C4-2B (cell line): Measurements from ENCODE around the gene TCN1.
"Not testable (repeated sequence)": the region's sequence is repeated elsewhere in the genome, so short reads cannot be mapped to it uniquely, and the experiment has no call there.

Source experiments
- H3K27ac ChIP-seq: fragments of 450-650 bp; 2 replicates; pipeline ENCODE4 v1.5.1; 2017
- ZFX ChIP-seq: fragments of 450-650 bp; IDR thresholded peaks from 2 replicates; pipeline ENCODE4 v1.6.1; 2017
- TF ChIP-seq, protein P1 (sequence below): fragments of 450-650 bp; conservative IDR thresholded peaks from 2 replicates; pipeline ENCODE4 v1.5.1; 2017; ENCODE audit warnings: mild to moderate bottlenecking

The TCN1 gene, protein sequence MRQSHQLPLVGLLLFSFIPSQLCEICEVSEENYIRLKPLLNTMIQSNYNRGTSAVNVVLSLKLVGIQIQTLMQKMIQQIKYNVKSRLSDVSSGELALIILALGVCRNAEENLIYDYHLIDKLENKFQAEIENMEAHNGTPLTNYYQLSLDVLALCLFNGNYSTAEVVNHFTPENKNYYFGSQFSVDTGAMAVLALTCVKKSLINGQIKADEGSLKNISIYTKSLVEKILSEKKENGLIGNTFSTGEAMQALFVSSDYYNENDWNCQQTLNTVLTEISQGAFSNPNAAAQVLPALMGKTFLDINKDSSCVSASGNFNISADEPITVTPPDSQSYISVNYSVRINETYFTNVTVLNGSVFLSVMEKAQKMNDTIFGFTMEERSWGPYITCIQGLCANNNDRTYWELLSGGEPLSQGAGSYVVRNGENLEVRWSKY

DNA sequence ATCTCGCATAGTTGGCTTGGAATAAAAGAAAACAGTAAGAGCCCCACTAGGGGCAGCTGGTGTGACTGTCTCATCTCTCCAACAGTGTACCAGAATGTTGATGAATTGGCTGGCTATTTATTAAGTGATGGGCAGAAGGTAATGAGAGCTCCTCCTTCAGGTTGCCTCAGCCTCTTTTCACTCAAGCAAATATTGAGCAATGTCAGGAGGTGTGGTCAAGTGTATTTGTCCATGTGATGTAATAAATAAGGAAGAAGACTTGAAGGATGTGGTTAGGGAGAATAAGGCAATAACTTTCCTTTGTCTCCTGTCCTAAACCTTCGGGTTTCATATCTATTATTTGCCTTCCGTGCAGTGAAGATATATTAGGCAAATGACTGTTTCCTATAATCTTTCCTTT is at the start of gene TCN1:
TCN1 (minus strand) TSS at position 91 of the 400 bp plus-strand sequence; CDS start at position 74, 17 bp downstream.
- no peak within 1 kb of the TSS for H3K27ac ChIP-seq
- TF ChIP-seq, protein P1, sequence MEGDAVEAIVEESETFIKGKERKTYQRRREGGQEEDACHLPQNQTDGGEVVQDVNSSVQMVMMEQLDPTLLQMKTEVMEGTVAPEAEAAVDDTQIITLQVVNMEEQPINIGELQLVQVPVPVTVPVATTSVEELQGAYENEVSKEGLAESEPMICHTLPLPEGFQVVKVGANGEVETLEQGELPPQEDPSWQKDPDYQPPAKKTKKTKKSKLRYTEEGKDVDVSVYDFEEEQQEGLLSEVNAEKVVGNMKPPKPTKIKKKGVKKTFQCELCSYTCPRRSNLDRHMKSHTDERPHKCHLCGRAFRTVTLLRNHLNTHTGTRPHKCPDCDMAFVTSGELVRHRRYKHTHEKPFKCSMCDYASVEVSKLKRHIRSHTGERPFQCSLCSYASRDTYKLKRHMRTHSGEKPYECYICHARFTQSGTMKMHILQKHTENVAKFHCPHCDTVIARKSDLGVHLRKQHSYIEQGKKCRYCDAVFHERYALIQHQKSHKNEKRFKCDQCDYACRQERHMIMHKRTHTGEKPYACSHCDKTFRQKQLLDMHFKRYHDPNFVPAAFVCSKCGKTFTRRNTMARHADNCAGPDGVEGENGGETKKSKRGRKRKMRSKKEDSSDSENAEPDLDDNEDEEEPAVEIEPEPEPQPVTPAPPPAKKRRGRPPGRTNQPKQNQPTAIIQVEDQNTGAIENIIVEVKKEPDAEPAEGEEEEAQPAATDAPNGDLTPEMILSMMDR = peak; percentile 16
- no peak for TF ChIP-seq ZFX

DNA sequence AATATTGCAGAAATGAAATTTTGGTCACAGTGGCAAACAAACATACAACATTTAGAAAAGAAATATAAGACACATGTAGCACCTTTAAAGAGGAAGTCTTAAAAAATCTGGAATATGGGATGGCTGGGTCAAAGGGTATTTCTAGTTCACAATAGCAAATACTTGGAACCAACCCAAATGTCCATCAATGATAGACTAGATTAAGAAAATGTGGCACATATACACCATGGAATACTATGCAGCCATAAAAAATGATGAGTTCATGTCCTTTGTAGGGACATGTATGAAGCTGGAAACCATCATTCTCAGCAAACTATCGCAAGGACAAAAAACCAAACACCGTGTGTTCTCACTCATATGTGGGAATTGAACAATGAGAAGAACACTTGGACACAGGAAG is 37.3 kb upstream of the TCN1 start:
- H3K27ac ChIP-seq = not testable (repeated sequence)

DNA sequence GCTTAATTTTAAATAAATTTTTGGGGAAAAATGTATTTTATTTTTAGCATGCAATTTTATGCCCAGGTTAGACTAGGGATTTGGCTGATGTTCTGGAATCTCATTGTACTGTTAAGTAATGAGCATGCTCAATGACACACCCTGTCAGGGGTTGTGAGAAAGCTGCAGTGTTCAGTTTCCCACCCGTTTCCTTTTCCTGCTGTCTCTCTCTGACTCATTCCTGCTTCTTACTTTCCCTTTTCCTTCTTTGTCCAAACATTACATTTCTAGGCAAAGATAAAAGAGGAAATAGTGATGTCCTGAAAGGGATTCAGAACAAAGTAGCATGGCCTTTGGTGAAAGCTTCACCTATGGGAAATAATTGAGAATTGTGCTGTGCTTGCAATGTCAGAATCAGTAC is 35.0 kb upstream of the TCN1 start:
- H3K27ac ChIP-seq = no peak overlapping the region
- TF ChIP-seq, protein P1 = no peak
- no peak for TF ChIP-seq ZFX

DNA sequence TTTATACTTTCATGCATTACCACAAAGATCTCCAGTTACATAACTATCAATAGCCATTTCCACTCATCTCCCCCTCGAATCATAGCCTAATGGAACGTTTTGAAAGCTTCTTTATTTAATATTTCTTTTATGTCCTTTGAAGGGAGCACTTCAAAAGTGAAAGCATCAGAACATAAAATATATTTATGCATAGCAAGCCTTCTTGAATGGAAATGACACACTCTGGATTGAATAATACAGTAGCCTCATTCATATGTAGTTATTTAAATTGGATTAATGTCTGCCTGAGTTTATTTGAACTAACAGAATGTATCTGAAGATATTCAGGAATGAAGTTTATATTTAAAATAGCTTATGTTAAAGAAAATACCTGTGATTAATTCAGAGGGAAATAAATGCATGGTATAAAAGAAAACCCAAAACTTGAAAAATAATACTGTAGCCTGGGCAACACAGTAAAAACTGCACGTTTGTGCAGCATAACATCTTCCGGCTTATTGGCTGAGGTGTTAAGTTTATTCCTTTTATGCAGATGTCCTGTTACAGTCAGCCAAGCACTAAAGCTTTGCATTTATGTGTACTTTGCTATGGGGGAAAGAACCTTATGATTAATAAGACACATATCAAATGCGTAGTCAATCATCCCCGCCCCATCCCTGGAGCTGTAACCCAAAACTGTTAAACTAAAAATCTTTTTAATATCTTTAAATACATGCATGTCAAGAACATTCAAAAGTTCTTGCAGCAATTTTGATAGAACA is 34.3 kb upstream of the TCN1 start:
- TF ChIP-seq, protein P1 = no peak
- TF ChIP-seq ZFX = no peak
- no peak overlapping the region for H3K27ac ChIP-seq

DNA sequence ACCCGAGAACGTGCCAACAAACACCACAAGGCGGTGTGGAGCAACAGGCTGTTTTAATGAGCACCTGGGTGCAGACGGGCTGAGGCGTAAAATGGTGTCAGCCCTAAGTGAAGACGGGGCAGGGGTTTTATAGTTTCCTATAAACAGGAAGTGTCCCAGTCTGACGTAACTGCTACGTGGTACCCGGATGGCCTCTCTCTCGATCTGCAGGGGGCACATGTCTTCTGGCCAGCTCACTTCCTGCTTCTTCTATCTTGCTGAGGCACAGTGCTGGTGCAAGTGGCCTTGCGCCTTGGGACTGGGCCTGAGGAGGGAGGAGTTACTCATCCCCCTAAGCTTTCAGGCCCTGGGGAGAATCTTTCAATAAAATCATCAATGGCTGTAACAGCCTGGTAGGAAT is 33.2 kb upstream of the TCN1 start:
- no peak overlapping the region for H3K27ac ChIP-seq
- TF ChIP-seq, protein P1 = no peak
- no peak for TF ChIP-seq ZFX

DNA sequence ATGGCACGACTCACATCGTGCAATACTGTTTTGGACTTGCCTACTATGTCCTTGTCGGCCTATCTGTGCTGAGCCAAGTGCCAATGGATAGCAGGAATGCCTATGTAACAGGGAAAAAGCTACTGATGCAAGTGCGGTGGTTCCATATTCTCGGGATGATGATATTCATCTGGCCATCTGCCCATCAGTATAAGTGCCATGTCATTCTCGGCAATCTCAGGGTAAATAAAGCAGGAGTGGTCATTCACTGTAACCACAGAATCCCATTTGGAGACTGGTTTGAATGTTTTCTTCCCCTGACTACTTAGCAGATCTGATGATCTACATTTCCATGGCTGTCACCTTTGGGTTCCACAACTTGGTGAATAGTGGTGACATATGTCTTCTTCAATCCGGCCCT is 32.4 kb upstream of the TCN1 start:
- H3K27ac ChIP-seq = no peak overlapping the region
- TF ChIP-seq ZFX = no peak
- TF ChIP-seq, protein P1 = no peak

DNA sequence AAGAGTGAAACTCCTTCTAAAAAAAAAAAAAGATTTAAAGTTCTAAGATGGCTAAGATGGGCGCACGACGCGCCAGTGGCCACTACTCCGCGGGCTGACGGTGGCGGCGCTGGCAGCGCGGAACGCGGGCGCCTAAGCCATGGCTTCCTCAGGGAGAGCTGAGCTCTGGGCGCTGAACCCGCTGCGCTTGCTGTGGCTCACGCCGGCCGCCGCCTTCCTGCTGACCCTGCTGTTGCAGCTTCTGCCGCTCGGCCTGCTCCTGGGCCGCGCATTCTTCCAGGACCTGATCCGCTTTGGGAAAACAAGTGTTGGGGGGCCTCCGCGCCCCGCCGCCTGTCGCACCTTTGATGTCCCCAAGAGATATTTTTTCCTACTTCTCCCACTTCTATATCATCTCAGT is 31.8 kb upstream of the TCN1 start:
- H3K27ac ChIP-seq = no peak overlapping the region
- no peak for TF ChIP-seq ZFX
- TF ChIP-seq, protein P1 = no peak
